GM12878 (cell line): Measurements from ENCODE around the gene PRPS2. TPM values are rescaled to one million over a fixed set of nuclear protein-coding genes. Genes with fewer than 3 reads are reported as not detected.

ENCODE experiments used
- ATAC-seq: fragments of 200-7000 bp; cut with Tn5 transposase; 3 replicates; pipeline ENCODE4 v1.9.1; 2020; ENCODE audit warnings: mild to moderate bottlenecking, moderate library complexity
- BruUV-seq: library from RNA; stranded (reverse); fragments of 400-500 nt; replicated peaks from 2 replicates; lab custom pipeline; 2021; lab: Mats Ljungman, UMichigan
- CTCF ChIA-PET: fragments of 300-600 bp; sonication (Branson Sonifier 250); formaldehyde crosslinking; extraction: SDS; loops from one replicate; lab custom pipeline; 2021; ENCODE audit warnings: inconsistent platforms; lab: Yijun Ruan, JAX
- POLR2A ChIA-PET: fragments of 350-600 bp; formaldehyde crosslinking; extraction: SDS; loops from one replicate; lab custom pipeline; 2021; ENCODE audit warnings: inconsistent platforms; lab: Charles Lee
- RAD21 ChIA-PET: fragments of 300-600 bp; sonication (Branson Sonifier 250); formaldehyde crosslinking; loops from one replicate; lab custom pipeline; 2023; ENCODE audit warnings: antibody characterized with exemption; ENCODE audit not compliant: unreplicated experiment; lab: Charles Lee
- SMC1A ChIA-PET: fragments of 300-600 bp; sonication (Branson Sonifier 250); formaldehyde crosslinking; loops from one replicate; lab custom pipeline; 2023; ENCODE audit not compliant: unreplicated experiment, uncharacterized antibody; lab: Charles Lee
- DNase-seq: peaks from one replicate; pipeline ENCODE4 v3.0.0-alpha.2; 2011; ENCODE audit warnings: low read depth, low spot score
- FAIRE-seq: peaks from 3 replicates; lab custom pipeline; 2011; peaks lifted over from hg19 to GRCh38; lab: Jason Lieb, UNC
- H2AFZ ChIP-seq: 2 replicates; pipeline ENCODE4 v1.6.0; 2011; ENCODE audit warnings: low read depth, low read length, control low read depth; ENCODE audit not compliant: control insufficient read depth
- H3K27ac ChIP-seq: 2 replicates; pipeline ENCODE4 v1.5.1; 2011; ENCODE audit warnings: control low read depth; ENCODE audit not compliant: control insufficient read depth, insufficient read depth
- H3K27me3 ChIP-seq, 2 experiments: replicated peaks in 1 of 2; 2 replicates each; pipeline versions ENCODE4 v1.6.0 to v1.6.1; 2011; ENCODE audit warnings: low read length in 1 of 2; ENCODE audit not compliant: control insufficient read depth in 2 of 2, insufficient read depth in 2 of 2
- H3K36me3 ChIP-seq, 2 experiments: 2 replicates each; pipeline ENCODE4 v1.5.1; 2011; ENCODE audit warnings: low read length in 1 of 2; ENCODE audit not compliant: control insufficient read depth in 2 of 2, insufficient read depth in 2 of 2
- H3K4me1 ChIP-seq: 2 replicates; pipeline ENCODE4 v1.6.1; 2011; ENCODE audit warnings: mild to moderate bottlenecking, low read length, moderate library complexity, mixed read lengths; ENCODE audit not compliant: control insufficient read depth, insufficient read depth
- H3K4me2 ChIP-seq: 2 replicates; pipeline ENCODE4 v1.6.0; 2011; ENCODE audit warnings: control low read depth; ENCODE audit not compliant: control insufficient read depth, insufficient read depth
- H3K4me3 ChIP-seq: fragments of 200-600 bp; sonication (generic); 2 replicates; pipeline ENCODE4 v1.5.1; 2016
- H3K79me2 ChIP-seq: 2 replicates; pipeline ENCODE4 v1.6.0; 2011; ENCODE audit warnings: low read length; ENCODE audit not compliant: control insufficient read depth, insufficient read depth
- H3K9ac ChIP-seq: 2 replicates; pipeline ENCODE4 v1.8.0; 2011; ENCODE audit warnings: low read length, control low read depth, mixed read lengths; ENCODE audit not compliant: control insufficient read depth, insufficient read depth
- H3K9me3 ChIP-seq: replicated peaks from 3 replicates; pipeline ENCODE4 v1.5.1; 2011; ENCODE audit warnings: mild to moderate bottlenecking, low read length; ENCODE audit not compliant: control insufficient read depth, insufficient read depth
- H4K20me1 ChIP-seq: 2 replicates; pipeline ENCODE4 v1.6.0; 2011; ENCODE audit not compliant: control insufficient read depth, insufficient read depth
- WGBS: methylation state at CpG from one replicate; pipeline ENCODE4 v1.1.6; 2016; ENCODE audit warnings: low lambda C conversion rate; ENCODE audit not compliant: insufficient replicate concordance, insufficient coverage; ENCODE audit errors: missing lambda C conversion rate; 5-methylcytosine and 5-hydroxymethylcytosine counted together
- in situ Hi-C: fragments of 300-500 bp; cut with MboI; formaldehyde crosslinking; loops from 9 replicates; pipeline ENCODE4 v1.14.3; 2018; ENCODE audit warnings: mixed read lengths
- intact Hi-C: fragments of 100-400 bp; cut with micrococcal nuclease; formaldehyde crosslinking; loops from one replicate; pipeline ENCODE4 v1.14.2; 2022; ENCODE audit not compliant: unreplicated experiment
- polyA plus RNA-seq, 11 experiments: library from polyadenylated mRNA; depleted of rRNA in 4 of 11; unstranded in 6 of 11; stranded (reverse) in 5 of 11; fragments of >200 nt; fragmentation: Nextera tagmentation in 4 of 11; fragmentation: Illumina TruSeq in 1 of 11; extraction: Ambion mirVana in 4 of 11; extraction: Trizol in 1 of 11; gene quantifications; 1 replicate in 1 of 11; 2 replicates in 10 of 11; pipeline versions ENCODE4 v1.2.1 to v1.2.3, GENCODE V29; 2011 to 2016; ENCODE audit warnings: inconsistent platforms in 2 of 11, missing spikeins in 2 of 11, low read depth in 1 of 11
- total RNA-seq, 4 experiments: library from RNA; depleted of rRNA in 3 of 4; stranded (reverse); fragments of >200 nt in 3 of 4; fragmentation: Illumina TruSeq in 1 of 4; extraction: Trizol in 1 of 4; gene quantifications; 2 replicates each; pipeline versions ENCODE4 v1.2.1 to v1.2.3, GENCODE V29; 2013 to 2021
- TF ChIP-seq, protein P1 (sequence below): fragments of 450-650 bp; IDR thresholded peaks from 2 replicates; pipeline ENCODE4 v1.6.1; 2017; ENCODE audit warnings: antibody characterized with exemption, mild to moderate bottlenecking, moderate library complexity
- TF ChIP-seq, protein P2 (sequence below): IDR thresholded peaks from 2 replicates; pipeline ENCODE4 v1.6.1; 2012; ENCODE audit warnings: low read depth, low read length, improper control_type of control experiment

PRPS2 gene
- total and polyA plus RNA-seq, 10 of the 15 experiments (the other 5 are each of a cell fraction or from before 2014, with no cell fraction given) = 44.1 to 102 (median 58.2) TPM

DNA sequence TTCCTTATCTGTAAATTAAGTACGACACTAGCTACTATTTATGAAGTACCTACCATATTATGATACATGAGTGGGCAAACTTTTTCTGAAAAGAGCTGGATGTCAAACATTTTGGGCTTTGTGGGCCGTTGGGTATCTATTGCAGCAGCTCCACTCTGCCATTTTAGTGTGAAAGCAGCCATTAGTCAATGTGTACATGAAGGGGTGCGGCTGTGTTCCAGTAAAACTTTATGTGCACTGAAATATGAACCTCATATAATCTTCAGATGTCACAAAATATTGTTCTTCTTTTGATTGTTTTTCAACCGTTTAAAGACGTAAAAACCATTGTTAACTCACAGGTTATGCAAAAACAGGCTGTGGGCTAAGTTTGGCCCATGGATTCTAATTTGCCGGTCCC, 14.1 kb downstream of the PRPS2 start:
- SMC1A ChIA-PET = interaction anchor here (1.2 to 1.8 kb wide), 2 partner anchors 9 to 11 kb away, joined by 4 to 17 read pairs; no protein-coding TSS in a partner anchor
- H3K9me3 ChIP-seq = no peaks in the 10 kb centered on the region
- no peak overlapping the region for H3K4me3 ChIP-seq
- intact Hi-C loops (no loop called here), in situ Hi-C loops (no loop called here)
- peaks cover 0 to 3% of the 10 kb centered on the region in 2 experiments; a peak in 1 of 4 replicates for H3K36me3 ChIP-seq
- TF ChIP-seq, protein P1, sequence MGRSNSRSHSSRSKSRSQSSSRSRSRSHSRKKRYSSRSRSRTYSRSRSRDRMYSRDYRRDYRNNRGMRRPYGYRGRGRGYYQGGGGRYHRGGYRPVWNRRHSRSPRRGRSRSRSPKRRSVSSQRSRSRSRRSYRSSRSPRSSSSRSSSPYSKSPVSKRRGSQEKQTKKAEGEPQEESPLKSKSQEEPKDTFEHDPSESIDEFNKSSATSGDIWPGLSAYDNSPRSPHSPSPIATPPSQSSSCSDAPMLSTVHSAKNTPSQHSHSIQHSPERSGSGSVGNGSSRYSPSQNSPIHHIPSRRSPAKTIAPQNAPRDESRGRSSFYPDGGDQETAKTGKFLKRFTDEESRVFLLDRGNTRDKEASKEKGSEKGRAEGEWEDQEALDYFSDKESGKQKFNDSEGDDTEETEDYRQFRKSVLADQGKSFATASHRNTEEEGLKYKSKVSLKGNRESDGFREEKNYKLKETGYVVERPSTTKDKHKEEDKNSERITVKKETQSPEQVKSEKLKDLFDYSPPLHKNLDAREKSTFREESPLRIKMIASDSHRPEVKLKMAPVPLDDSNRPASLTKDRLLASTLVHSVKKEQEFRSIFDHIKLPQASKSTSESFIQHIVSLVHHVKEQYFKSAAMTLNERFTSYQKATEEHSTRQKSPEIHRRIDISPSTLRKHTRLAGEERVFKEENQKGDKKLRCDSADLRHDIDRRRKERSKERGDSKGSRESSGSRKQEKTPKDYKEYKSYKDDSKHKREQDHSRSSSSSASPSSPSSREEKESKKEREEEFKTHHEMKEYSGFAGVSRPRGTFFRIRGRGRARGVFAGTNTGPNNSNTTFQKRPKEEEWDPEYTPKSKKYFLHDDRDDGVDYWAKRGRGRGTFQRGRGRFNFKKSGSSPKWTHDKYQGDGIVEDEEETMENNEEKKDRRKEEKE = no peak
- TF ChIP-seq, protein P2, sequence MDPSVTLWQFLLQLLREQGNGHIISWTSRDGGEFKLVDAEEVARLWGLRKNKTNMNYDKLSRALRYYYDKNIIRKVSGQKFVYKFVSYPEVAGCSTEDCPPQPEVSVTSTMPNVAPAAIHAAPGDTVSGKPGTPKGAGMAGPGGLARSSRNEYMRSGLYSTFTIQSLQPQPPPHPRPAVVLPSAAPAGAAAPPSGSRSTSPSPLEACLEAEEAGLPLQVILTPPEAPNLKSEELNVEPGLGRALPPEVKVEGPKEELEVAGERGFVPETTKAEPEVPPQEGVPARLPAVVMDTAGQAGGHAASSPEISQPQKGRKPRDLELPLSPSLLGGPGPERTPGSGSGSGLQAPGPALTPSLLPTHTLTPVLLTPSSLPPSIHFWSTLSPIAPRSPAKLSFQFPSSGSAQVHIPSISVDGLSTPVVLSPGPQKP = no peak
- no peak for ATAC-seq
- H2AFZ ChIP-seq = no peak overlapping the region
- 66% methylated on average over 6 of the region's 6 CpGs for WGBS
- RAD21 ChIA-PET = interaction anchor here (1.2 kb wide), 1 partner anchor 9 kb away, joined by 9 read pairs; no protein-coding TSS in a partner anchor
- BruUV-seq = no TSS peak
- POLR2A ChIA-PET = interaction anchor here (0.6 to 1.2 kb wide), 2 partner anchors 13 to 306 kb away, joined by 3 to 6 read pairs; no protein-coding TSS in a partner anchor
- H3K27me3 ChIP-seq = no peaks in the 10 kb centered on the region
- H3K27ac ChIP-seq = no peak overlapping the region
- FAIRE-seq = no peak
- no peak overlapping the region for H3K4me2 ChIP-seq
- H3K9ac ChIP-seq = no peak overlapping the region
- no peak for DNase-seq
- H4K20me1 ChIP-seq = no peaks in the 10 kb centered on the region
- CTCF ChIA-PET = interaction anchor here (0.7 to 5.9 kb wide), 6 partner anchors 9 to 95 kb away, joined by 3 to 49 read pairs (median 4); no protein-coding TSS in a partner anchor
- H3K79me2 ChIP-seq = no peaks in the 10 kb centered on the region
- H3K4me1 ChIP-seq = no peaks in the 10 kb centered on the region
